GM19468 (cell line): ENCODE results near the gene ZNF232.
"Not testable (repeated sequence)": the region's sequence is repeated elsewhere in the genome, so short reads cannot be mapped to it uniquely, and the experiment has no call there.

Source experiments
- ATAC-seq: cut with Tn5 transposase; IDR thresholded peaks from one replicate; pipeline ENCODE4 v1.9.1; 2021; ENCODE audit warnings: mild to moderate bottlenecking, moderate library complexity, moderate number of reproducible peaks; ENCODE audit not compliant: unreplicated experiment; ENCODE audit errors: extremely low read depth

Gene ZNF232

DNA sequence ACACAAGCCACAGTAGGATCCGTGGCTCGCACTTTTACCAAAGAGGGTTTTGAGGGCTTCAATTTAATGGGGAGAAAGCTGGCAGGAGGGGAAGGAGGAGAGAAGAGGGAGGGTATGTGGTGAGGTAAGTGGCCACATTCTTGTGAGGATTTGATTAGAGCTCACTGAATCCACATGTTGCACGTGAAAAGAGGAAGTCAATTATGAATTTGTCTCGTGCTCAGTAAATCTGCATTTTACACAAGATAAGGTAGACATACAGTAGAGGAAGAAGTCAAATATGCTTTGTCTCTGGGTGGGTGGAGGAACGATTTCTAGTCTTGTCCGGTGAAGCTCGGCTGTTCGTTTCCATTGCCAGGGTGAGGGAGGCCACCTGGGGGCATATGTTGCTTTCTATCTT lies 862 bp downstream of the ZNF232 start:
- no peak for ATAC-seq

DNA sequence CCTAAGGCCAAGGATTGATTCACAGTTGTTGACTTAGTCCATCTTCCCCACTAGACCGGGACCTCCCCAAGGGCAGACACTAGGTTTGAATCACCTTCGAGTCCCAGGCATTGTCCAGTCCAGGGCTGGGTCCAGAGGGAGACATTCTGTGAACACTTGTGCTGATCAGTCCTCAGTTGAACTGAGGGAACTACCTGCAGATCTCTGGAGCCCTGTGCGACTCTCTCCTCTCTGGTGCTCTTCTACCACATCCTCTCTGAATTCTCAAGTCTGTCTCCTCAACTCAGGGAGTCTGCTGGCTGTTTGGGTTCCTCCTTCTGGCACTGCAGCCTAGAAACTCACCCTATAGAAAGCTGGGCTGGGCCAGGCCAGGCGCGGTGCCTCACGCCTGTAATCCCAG lies 10.8 kb downstream of the ZNF232 start:
- no peak for ATAC-seq

DNA sequence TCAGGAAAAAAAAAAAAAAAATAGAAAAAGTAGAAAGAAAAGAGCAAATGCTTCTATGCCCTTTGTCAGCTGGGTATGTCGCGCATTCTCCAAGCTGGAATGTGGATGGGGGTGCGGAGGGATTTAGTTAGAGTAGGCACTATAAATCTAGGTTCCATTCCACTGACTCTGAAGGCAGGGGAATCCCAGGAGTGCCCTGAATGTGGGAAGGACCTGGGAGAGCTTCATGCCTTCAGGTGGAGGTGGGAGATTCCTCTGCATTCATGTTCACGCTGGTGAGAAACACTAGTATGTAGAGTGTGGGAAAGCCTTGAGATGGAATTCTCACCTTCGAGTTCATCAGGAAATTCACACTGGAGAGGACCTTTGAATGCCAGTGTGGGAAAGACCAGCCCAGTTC lies 12.4 kb downstream of the ZNF232 start:
- no peak for ATAC-seq

DNA sequence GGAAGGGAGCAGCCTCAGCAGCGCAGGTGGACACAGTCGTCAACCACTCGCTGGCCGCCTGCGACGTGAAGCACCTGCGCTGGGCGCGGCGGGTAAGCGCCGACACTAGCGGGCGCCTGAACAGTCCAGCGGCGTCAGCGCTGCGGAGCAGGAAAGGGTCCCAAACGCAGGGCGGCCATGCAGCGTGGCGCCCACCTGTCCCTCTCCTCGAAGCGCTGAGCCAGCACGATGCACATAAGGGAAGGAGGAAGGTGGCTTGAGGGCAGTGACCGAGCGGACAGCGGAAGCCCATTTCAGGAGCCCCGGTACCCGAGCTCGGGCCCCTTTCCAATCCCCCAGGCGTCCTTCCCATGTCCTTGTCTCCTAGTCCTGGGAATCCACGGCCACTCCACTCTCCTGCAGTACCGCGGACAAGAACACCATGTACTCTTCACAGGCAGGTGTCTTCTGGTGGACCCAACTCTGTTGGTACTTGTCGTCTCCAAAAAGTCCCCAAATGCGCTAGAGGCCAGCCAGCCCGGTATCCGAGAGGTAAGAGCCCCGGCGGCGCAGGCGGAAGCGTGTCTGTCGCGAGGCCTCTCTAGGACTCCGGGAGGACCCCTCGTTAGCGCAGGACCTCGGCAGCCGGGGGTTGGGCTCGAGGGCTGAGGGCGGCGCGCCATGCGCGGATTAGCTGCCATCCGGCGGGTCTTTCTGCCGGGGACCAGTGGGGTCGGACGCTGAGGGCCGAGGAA lies 14.4 kb downstream of the ZNF232 start:
- ATAC-seq = no peak

DNA sequence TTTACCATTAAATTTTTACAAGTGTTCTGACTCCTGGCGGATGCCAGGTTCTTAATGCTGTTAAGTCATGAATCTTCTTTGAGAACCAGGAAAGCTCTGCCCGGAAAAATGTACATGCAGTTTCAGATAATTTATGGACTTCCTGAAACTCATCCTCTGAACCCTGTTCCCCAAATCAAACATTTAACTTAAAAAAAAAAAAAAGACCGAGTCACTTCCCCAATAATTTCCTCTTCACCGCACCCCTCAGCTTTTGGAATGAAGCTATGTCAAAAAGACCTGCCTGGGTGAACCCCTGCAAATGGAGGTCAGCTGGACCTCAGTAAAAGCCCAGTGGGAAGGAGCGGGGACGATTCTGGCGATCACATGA lies 15.0 kb downstream of the ZNF232 start:
- no peak for ATAC-seq

DNA sequence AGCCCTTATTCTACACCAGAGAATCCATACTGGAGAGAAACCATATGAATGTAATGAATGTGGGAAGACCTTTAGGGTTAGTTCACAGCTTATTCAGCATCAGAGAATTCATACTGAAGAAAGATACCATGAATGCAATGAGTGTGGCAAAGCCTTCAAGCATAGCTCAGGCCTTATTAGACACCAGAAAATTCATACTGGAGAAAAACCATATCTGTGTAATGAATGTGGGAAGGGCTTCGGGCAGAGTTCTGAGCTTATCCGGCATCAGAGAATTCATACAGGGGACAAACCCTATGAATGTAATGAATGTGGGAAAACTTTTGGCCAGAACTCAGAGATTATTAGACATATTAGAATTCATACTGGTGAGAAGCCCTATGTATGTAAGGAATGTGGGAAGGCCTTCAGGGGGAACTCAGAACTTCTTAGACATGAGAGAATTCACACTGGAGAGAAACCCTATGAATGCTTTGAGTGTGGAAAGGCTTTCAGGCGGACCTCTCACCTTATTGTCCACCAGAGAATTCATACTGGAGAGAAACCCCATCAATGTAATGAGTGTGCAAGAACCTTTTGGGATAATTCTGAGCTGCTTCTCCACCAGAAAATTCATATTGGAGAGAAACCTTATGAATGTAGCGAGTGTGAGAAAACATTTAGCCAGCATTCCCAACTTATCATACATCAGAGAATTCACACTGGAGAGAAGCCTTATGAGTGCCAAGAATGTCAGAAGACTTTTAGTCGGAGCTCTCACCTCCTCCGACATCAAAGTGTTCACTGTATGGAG lies 19.3 kb downstream of the ZNF232 start:
- ATAC-seq = no peak

DNA sequence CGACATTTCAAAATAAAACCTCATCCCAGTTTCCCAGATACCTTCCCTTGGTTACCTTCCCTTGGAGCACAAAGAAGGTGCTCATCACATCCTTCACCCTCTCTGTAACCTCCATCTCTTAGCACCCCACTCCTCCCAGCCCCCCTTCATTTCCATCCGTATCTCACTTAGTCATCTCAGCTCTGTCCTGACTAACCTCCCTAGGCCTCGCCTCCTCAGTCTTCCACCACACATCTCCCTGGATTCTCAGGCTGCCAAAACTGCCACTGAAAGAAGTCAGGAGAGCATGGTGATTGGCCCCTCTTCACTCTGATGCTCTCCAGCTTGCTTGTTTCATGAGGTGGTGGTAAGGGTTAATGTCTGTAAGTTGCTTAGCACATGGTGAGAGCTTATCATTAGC lies 31.1 kb downstream of the ZNF232 start:
- ATAC-seq = no peak

DNA sequence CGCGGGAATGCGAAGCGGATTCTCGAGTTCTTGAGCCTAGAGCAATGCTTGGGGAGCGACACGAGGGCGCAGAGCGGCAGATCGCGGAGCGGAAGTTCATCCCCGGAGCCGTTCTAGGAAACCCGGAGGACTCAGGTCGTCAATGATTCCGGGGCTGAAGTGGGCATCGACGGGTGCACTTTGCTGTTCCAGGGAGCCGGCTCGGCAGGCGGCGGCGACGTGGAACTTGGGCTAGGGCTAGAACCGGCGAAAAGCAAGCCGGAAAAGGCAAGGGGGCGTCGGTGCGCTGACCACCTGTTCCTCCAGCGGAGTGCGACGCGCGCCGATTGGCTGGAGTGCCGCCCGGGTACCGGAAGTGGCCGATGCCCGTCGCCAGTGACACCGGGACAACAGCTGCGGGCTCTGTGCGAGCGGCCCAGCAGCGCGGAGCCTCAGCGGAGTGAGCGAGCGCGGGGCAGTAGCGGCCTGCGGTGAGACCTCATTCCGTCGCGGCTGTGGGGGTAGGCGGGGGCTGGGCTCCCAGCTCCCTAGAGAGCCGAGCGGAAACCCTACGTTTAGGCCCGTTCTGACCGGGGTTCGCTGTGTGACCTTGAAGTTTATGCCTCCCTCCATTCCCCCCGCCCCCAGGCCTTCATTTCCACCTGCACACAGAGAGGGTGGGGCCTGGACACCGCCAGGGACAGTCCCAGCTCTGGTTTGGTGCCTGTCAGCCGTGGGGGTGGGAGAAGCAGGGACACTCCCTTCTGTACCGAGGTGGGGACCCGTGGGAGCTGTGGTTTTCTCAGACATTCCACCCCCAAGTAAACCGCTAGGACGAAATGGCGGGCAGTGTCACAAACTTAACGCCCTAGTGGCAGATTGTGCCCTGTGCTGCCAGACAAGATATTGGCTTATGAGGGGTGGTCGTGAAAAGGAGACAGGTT lies 33.3 kb downstream of the ZNF232 start, which contains the start of gene ZFP3:
Gene ZFP3, plus strand, starts transcription at position 362 of the 923 bp plus-strand sequence. CDS start 13,038 bp downstream, outside the sequence.
- peak; percentile 61 for ATAC-seq

DNA sequence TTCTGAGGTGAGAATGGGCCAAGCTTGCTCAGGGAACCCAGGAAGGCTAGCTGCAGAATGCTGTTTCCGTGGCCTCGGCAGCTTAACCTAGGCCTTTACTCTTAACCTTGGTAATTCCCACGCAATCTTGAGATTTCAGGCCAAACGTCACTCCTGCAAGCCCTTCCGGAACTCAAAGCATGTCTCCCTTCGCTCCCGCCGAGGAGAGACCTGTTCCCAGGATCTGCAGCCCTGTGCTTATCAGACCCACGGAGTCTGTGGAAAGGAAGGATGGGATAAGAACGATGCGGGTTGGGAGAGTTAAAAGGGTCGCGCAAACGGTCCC lies 33.9 kb downstream of the ZNF232 start:
- no peak for ATAC-seq

DNA sequence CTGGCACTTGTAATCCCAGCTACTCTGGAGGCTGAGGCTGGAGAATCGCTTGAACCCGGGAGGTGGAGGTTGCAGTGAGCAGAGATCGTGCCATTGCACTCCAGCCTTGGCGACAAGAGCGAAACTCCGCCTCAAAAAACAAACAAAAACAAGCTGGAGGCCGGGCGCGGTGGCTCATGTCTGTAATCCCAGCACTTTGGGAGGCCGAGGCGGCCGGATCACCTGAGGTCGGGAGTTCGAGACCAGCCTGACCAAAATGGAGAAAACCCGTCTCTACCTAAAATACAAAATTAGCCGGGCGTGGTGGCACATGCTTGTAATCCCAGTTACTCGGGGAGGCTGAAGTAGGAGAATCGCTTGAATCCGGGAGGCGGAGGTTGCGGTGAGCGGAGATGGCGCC lies 34.4 kb downstream of the ZNF232 start:
- not testable (repeated sequence) for ATAC-seq

DNA sequence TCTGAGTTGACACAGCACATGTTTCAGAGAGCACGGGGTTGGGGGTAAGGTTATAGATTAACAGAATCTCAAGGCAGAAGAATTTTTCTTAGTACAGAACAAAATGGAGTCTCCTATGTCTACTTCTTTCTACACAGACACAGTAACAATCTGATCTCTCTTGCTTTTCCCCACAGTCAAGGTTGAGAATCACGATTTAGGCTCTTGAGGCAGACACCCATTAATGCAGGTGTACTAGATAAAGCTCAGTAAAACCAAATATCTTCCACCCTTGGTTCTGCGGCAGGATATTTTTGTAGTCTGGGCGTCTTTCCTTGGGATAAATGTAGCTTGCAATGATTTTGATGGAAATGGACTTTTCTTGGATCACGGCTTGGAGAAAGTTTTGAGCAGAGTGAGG lies 36.2 kb downstream of the ZNF232 start:
- ATAC-seq = not testable (repeated sequence)

DNA sequence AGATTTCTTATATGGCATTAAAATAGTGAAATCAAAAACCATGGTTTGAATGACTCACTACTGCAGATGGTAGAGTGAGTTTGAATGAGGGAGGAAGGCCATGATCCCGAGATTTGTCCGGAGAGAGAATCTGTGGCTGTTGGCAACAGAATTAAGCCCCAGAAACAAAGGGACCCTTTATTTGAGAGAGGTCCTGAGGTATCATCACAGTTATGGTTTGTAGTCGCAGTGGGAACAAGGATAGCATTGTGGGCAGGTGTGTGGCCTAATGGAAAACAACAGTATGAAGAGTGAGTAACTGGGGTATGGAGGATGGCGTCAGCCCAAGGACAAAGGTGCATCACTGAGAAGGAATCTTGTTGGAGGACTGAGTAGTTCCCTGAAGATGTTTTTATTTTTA lies 42.0 kb downstream of the ZNF232 start:
- no peak for ATAC-seq

DNA sequence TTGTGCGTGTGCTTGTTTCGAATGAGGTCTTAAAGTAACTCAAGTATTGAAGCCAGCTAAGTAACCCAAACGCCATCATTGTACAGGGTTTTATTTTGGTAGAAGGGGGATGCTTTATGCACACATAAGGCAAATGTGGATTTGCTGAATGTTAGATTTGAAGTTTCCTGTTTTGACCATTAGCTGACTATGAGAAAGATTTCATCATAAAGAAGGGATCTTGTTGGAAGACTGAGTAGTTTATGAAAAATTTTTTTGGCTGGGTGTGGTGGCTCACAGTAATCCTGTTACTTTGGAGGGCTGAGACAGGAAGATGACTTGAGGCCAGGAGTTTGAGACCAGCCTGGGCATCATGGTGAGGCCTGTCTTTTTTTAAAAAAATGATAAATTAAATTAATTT lies 43.4 kb downstream of the ZNF232 start:
- ATAC-seq = no peak

DNA sequence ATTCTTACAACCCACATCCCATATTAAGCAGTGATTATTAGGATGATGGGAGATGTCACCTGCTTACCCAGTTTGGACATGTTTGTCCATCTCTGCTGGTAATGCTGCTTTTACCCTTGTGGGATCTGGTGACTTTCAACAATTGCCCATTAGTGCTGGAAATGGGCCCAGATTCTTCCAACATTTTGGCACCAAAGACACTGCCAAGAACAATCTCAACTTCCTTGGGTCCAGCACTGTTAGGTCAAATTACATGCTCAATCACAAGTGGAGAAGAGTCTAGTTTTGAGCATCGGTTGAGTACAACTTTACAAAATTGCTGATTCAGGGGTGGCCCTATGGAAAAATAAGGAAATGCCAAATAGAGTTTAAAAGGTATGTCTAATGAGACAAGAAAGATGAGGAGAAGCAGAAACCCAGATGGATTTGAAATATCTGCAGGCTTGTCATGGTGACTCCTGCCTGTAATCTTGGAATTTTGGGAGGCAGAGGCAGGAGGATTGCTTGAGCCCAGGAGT lies 46.4 kb downstream of the ZNF232 start:
- no peak for ATAC-seq
